SK-N-MC (cell line): ENCODE data around the gene ABHD2.

ENCODE experiments used
- EZH2 ChIP-seq: fragments of 200-600 bp; sonication (generic); IDR thresholded peaks from one replicate; pipeline ENCODE4 v1.6.1; 2017; ENCODE audit warnings: antibody characterized with exemption
- FOXP2 ChIP-seq: optimal IDR thresholded peaks from 2 replicates; pipeline ENCODE3; 2011; ENCODE audit warnings: mild to moderate bottlenecking, moderate library complexity; ENCODE audit not compliant: insufficient read depth; ENCODE audit errors: extremely low read length, control extremely low read depth
- POLR2AphosphoS5 ChIP-seq: IDR thresholded peaks from 2 replicates; pipeline ENCODE4 v1.6.1; 2012; ENCODE audit warnings: mild to moderate bottlenecking, low read depth, low read length, borderline replicate concordance

- TF ChIP-seq EZH2 = no peak
- no peak for TF ChIP-seq POLR2AphosphoS5
- TF ChIP-seq FOXP2 = no peak
These were observed 111.9 kb downstream of the ABHD2 start for GRCh38 chr15:89200182-89200581.
